ENCODE data around the gene KLK3.

Gene KLK3

GRCh38 chr19:50831026-50831396, 23.7 kb upstream of the KLK3 start:
- DNase-seq (ENCODE audit: low read depth) = no peak

GRCh38 chr19:50832666-50833065, 22.0 kb upstream of the KLK3 start:
- DNase-seq (ENCODE audit: low read depth) = no peak

DNA sequence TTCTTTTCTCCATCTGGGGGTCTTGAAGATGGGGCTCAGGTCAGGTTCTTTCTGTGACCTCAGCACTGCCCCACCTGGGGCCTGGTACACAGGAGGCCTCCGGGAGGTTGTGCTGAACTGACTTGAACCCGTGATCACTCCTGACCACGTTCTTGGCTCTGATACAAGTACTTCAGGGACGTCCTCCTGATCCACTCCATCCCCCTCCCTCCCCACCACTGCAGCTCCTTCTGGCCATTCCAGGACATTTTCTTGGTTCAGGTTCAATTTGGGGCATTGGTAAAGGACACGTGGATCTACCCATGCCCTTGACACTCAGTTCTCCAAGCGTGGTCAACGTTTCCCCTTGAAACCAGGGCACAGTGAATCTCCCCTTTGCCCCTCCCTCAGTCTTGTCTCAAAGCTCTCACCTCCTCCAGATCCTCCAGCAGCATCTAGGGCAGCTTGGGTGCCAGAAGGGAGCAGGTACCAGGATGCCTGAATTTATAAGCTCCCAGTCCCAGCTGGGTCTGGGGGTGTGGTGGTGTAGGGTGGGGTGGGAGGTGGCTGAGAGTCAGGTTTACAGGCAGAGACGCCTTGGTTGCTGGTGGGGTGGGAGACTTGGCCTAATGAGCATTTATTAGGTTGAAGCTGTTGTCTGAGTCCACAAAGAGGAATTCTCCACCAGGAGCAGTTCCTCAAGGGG, 21.5 kb upstream of the KLK3 start, which contains the start of gene KLK15:
Gene KLK15, minus strand, starts transcription at position 458 of the 685 bp plus-strand sequence. CDS start 2,082 bp downstream, outside the sequence.
- no peak for DNase-seq (ENCODE audit: low read depth)

DNA sequence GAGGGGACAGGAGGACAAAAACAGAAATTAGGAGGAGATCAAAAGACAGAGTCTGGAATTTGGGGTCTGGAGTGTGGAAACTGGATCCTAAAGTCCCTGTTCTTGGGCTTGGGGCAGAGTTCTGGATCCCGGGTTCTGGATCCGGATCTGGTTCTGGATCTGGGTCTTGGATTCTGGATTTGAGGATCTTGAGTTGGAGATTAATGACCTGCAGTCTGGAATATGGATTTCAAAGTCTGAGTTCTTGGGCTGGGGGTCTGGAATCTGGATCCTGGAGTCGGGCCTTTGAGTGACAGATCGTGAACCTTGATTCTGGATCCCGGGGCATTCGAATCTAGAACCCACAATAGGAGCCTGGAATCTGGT, 20.9 kb upstream of the KLK3 start:
- no peak for DNase-seq (ENCODE audit: low read depth)

DNA sequence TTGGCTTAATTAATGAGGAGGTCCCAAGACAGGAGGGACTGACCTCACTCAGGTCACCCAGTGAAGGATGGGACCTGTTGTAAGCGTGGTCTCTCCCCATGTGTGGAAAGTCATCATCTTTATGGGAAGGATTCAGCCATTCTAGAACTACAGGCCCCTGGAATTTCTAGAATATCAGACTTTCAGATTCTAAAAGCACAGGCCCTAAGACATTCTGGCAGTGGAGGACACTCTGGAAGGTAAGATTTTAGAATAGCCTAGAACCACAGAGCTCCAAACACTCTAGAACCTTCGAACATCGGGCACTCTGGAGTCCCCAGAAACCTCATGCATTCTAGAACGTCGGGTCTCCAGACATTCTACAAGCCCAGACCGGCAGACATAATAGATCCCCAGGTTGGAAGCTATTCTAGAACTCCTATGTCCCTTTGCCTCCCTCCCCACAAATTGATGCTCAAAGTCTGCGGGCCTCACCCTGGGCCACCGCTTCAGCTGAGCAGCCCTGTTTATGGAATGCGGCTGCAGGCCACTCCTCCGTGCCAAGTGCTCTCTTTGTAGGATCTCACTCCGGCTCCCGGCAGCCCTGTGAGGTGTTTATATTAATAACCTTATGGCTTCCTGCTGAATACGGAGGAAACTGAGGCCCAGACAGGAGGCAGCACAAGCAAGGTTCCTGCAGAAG, 19.5 kb upstream of the KLK3 start:
- DNase-seq (ENCODE audit: low read depth) = no peak

DNA sequence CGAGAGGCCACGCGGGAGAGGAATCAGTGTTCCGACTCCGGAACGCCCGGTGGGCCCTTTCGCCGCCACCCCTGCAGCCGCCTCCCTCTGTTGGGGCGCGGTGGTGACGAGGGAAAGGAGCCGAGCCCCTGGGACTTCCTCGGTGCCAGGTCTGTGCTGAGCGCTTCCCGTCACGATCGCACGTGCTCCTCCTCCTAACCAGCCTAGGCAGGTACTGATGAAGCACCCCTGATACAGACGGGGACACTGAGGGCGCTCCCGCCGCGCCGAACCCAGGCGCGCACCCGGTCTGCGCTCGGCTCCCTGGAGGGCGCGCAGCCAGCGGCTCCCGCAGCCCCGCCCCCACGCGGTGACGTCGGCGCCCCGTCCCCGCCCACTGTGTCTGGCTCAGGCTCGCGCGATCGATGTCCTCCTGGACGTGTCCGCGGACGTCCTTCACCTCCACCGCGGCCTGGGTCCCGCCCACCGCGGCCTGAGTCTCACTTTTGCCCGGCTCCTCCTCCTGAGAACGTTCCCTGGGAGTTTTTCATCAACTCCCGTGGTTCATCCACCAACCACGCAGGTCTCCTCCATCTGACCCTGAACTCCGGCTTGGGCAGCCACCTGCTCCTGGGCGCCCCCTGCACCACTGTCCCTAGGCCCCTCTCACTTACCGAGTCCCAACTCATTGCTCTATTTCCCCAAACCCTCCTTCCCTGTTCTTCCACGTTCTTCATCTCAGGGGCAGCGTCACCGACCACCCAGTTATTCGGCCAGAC, 18.8 kb upstream of the KLK3 start:
- DNase-seq (ENCODE audit: low read depth) = peak; percentile 25

DNA sequence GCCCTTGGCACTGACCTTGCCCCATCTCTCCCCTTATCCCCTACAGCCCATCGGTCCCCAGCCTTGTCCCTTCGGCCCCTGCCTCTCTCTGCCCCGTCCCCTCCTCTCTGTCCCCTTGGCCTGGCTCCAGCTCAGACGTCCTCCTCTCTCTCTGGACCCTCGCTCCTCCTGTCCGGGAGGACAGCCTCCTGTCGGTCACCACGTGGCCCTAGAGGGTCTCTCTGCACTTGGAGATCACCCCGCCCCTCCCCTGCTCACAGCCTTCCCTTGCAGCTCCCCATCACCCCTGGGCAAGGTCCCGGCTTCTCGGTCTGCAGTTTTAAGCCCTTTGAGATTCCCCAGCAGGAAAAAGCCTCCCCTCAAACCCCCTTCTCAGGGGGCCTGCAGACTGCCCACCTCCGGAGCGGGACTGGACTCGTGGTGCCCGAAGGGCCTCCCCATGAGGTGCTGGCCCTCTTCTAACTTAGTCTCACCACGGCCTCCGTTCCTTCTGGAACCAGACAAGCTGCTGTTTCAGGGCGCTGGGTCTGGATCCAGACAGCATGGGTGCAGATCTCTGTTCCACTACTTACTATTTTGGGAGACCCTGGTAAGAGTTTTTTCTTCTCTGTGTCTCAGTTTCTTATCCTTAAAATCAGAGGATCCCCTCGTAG, 18.0 kb upstream of the KLK3 start:
- DNase-seq (ENCODE audit: low read depth) = no peak

- DNase-seq (ENCODE audit: low read depth) = no peak
Measured at GRCh38 chr19:50837300-50837699, 17.4 kb upstream of the KLK3 start.

DNA sequence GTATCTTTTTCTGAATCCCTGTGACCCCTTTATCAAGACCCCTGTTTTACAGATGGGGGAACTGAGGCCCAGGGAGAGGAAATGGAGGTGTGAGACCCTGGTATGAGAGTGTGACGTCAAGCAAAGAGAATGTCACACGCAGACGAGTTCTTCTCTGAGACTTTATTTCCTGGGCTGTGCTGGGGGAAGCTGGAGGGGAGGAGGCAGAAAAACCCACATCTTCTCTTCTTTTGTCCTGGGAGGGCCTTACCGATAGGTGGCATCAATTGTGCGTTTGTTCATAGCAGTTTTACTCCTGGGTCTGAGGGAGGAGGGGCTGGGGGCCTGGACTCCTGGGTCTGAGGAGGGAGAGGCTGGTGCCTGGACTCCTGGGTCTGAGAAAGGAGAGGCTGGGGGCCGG, 16.5 kb upstream of the KLK3 start:
- DNase-seq (ENCODE audit: low read depth) = no peak

- no peak for DNase-seq (ENCODE audit: low read depth)
Measured at GRCh38 chr19:50839712-50840655, 14.7 kb upstream of the KLK3 start.

DNA sequence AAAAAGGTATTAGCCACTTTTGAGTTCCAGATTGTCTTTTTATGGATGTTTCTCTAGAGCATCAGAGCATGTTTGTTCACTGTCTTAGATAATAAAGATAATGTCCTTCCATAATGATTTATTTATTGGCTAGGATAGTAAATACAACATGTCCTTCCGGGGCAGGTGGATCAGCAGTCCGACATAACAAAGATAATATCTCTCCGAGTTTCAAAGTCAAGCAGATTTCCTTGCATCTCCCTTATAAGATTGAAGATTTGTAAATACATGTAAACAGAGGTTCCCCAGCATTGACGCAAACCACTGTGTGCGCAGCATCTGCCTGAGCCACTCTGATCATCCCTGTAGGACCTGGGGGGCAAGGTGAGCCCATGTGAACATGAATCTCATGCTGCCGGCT, 12.6 kb upstream of the KLK3 start:
- DNase-seq (ENCODE audit: low read depth) = no peak

DNA sequence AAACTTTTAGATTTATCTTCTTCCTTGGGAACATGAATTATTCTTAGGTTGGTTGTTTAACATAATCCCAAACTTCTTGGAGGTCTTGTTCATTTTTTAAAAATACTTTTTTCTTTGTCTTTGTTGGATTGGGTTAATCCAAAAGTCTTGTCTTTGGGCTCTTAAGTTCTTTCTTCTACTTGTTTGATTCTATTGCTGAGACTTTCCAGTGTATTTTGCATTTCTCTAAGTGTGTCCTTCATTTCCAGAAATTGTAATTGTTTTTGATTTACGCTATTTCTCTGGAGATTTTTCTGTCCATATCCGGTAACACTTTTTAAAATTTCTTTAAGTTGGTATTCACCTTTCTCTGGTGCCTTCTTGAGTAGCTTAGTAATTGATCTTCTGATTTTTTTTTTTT, 11.5 kb upstream of the KLK3 start:
- no peak for DNase-seq (ENCODE audit: low read depth)

DNA sequence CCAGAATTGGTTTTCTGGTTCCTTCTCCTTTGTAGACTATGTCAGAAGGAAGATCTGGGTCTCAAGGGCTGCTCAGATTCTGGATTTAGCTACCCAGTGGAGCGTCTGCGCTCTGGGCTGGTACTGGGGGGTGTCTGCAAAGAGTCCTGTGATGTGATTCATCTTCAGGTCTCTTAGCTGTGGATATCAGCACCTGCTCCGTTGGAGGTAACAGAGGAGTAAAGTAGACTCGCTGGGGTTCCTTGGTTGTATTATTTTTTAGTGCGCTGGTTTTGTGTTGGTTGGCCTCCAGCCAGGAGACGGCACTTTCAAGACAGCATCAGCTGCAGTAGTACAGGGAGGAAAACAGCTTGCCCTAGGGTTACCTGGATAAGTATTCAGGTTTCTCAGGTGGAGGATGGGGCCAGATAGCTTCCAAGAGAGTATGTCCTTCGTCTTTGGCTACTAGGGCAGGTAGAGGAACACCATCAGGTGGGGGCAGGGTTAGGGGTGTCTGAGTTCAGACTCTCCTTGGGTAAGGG, 11.0 kb upstream of the KLK3 start:
- no peak for DNase-seq (ENCODE audit: low read depth)

- no peak for DNase-seq (ENCODE audit: low read depth)
Measured at GRCh38 chr19:50844296-50844935, 10.3 kb upstream of the KLK3 start.

GRCh38 chr19:50850738-50851137, 4.0 kb upstream of the KLK3 start:
- no peak for DNase-seq (ENCODE audit: low read depth)

DNA sequence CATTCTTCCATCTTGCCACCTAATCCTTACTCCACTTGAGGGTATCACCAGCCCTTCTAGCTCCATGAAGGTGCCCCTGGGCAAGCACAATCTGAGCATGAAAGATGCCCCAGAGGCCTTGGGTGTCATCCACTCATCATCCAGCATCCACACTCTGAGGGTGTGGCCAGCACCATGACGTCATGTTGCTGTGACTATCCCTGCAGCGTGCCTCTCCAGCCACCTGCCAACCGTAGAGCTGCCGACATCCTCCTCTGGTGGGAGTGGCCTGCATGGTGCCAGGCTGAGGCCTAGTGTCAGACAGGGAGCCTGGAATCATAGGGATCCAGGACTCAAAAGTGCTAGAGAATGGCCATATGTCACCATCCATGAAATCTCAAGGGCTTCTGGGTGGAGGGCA, 3.1 kb upstream of the KLK3 start:
- no peak for DNase-seq (ENCODE audit: low read depth)

DNA sequence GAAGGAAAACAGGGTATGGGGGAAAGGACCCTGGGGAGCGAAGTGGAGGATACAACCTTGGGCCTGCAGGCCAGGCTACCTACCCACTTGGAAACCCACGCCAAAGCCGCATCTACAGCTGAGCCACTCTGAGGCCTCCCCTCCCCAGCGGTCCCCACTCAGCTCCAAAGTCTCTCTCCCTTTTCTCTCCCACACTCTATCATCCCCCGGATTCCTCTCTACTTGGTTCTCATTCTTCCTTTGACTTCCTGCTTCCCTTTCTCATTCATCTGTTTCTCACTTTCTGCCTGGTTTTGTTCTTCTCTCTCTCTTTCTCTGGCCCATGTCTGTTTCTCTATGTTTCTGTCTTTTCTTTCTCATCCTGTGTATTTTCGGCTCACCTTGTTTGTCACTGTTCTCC, 2.7 kb downstream of the KLK3 start:
- no peak for DNase-seq (ENCODE audit: low read depth)

DNA sequence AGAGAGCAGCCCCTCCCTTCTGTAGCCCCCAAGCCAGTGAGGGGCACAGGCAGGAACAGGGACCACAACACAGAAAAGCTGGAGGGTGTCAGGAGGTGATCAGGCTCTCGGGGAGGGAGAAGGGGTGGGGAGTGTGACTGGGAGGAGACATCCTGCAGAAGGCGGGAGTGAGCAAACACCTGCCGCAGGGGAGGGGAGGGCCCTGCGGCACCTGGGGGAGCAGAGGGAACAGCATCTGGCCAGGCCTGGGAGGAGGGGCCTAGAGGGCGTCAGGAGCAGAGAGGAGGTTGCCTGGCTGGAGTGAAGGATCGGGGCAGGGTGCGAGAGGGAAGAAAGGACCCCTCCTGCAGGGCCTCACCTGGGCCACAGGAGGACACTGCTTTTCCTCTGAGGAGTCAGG, 4.2 kb downstream of the KLK3 start:
- no peak for DNase-seq (ENCODE audit: low read depth)

GRCh38 chr19:50859849-50860248, 5.1 kb downstream of the KLK3 start:
- no peak for DNase-seq (ENCODE audit: low read depth)

DNA sequence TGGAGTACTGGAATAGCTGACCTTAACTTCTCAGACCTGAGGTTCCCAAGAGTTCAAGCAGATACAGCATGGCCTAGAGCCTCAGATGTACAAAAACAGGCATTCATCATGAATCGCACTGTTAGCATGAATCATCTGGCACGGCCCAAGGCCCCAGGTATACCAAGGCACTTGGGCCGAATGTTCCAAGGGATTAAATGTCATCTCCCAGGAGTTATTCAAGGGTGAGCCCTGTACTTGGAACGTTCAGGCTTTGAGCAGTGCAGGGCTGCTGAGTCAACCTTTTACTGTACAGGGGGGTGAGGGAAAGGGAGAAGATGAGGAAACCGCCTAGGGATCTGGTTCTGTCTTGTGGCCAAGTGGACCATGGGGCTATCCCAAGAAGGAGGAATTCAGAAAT, 6.3 kb downstream of the KLK3 start:
- no peak for DNase-seq (ENCODE audit: low read depth)

Measured in activated gamma-delta T cell treated with anti-CD3 and anti-CD28 coated beads, Interleukin-2, amount 50 U/mL, for 16 hours (primary cell).